GM18507 (cell line): Measurements from ENCODE around the gene RECQL.
"Not testable (repeated sequence)": the region's sequence is repeated elsewhere in the genome, so short reads cannot be mapped to it uniquely, and the experiment has no call there.

Experiments
- DNase-seq: peaks from one replicate; pipeline ENCODE4 v3.0.0; 2011; ENCODE audit warnings: low read depth; ENCODE audit not compliant: insufficient read length; ENCODE audit errors: extremely low spot score
- FAIRE-seq: peaks from 2 replicates; lab custom pipeline; 2011; peaks lifted over from hg19 to GRCh38; lab: Jason Lieb, UNC

Gene RECQL

GRCh38 chr12:21434699-21435098 lies 66.7 kb downstream of the RECQL start:
- FAIRE-seq = no peak
- DNase-seq = no peak

- no peak for FAIRE-seq
Measured at GRCh38 chr12:21433525-21433924, 67.9 kb downstream of the RECQL start.

GRCh38 chr12:21429994-21430393 lies 71.4 kb downstream of the RECQL start:
- no peak for FAIRE-seq
- no peak for DNase-seq

More at GRCh38 chr12:21433525-21433924, 67.9 kb downstream of the RECQL start:
- no peak for DNase-seq

- FAIRE-seq (no peak), DNase-seq (no peak)
Measured at GRCh38 chr12:21428241-21428640, 73.2 kb downstream of the RECQL start.

GRCh38 chr12:21419009-21419699 lies 82.3 kb downstream of the RECQL start:
- FAIRE-seq, DNase-seq: not testable (repeated sequence)
